GM18519 (cell line): Measurements from ENCODE around the gene CD300LD.

Source experiments
- ATAC-seq: cut with Tn5 transposase; IDR thresholded peaks from one replicate; pipeline ENCODE4 v1.9.1; 2021; ENCODE audit warnings: mild to moderate bottlenecking, moderate library complexity; ENCODE audit not compliant: unreplicated experiment, low FRiP score

Gene CD300LD

GRCh38 chr17:74545843-74546230 is 46.2 kb downstream of the CD300LD start, which contains the start of gene CD300C:
CD300C (minus strand) TSS chr17:74546115; CDS start chr17:74545782, 333 bp downstream.
- no peak for ATAC-seq

- ATAC-seq: no peak
Measured at GRCh38 chr17:74544991-74545842, 46.9 kb downstream of the CD300LD start.

GRCh38 chr17:74543891-74544760 is 48.0 kb downstream of the CD300LD start:
- no peak for ATAC-seq

GRCh38 chr17:74543406-74543805 is 48.7 kb downstream of the CD300LD start:
- ATAC-seq: no peak

GRCh38 chr17:74542727-74543383 is 49.2 kb downstream of the CD300LD start:
- ATAC-seq: no peak

- ATAC-seq: no peak
Measured at GRCh38 chr17:74542166-74542565, 49.9 kb downstream of the CD300LD start.

GRCh38 chr17:74541176-74542111 is 50.6 kb downstream of the CD300LD start:
- no peak for ATAC-seq

GRCh38 chr17:74539281-74539820 is 52.7 kb downstream of the CD300LD start:
- ATAC-seq: no peak

GRCh38 chr17:74536890-74537289 is 55.2 kb downstream of the CD300LD start:
- ATAC-seq: no peak

- ATAC-seq: no peak
Measured at GRCh38 chr17:74532115-74532514, 60.0 kb downstream of the CD300LD start.

- ATAC-seq: no peak
Measured at GRCh38 chr17:74531231-74531761, 60.8 kb downstream of the CD300LD start, which contains the start of gene CD300LB. CD300LB (minus strand) TSS chr17:74531475; CDS start chr17:74531350, 125 bp downstream.

GRCh38 chr17:74530831-74531150 is 61.3 kb downstream of the CD300LD start:
- ATAC-seq: no peak
